ENCODE data around the gene CDH8. TPM values are rescaled to one million over a fixed set of nuclear protein-coding genes. Genes with fewer than 3 reads are reported as not detected.

Gene CDH8
- total RNA-seq, 2 donors from 2014 or later, result not detected

DNA sequence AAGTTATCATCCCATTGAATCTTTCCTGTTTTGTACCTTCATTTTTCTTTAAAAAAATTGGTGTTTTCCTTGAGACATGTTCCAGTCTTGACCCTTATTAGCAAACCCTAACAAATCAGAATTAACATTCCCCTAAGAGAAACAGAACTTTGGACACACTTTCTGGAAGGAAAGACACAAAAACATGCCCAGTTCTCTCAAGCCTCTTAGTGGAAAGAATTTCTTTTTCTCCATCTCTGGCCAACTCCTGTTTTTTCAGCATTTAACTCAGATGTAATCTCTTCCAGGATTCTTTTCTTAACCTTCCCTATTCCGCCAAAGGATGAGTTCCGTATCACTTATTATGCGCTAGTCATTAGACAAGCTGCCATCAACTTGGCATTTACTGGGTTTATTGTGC lies 23.9 kb upstream of the CDH8 start:
- intact Hi-C loops (cut with DNase I), result no loop called here
- ATAC-seq, result no peak
- 68 to 88% methylated on average over 3 of the region's 3 CpGs for WGBS, 2 donors
- TF ChIP-seq POLR2A (IDR thresholded peaks at IDR 0.05), result no peak
- no peak for TF ChIP-seq CTCF (IDR thresholded peaks at IDR 0.05)
- Histone ChIP-seq H3K36me3 (replicated peaks in 1 of 2; ENCODE audit: insufficient read depth in 1 of 2, low read depth in 2 of 2) (no peaks in the 10 kb centered on the region), H3K27ac (no peak overlapping the region), H3K4me3 (no peak overlapping the region), H3K9me3 (no peaks in the 10 kb centered on the region), H3K27me3 (no peaks in the 10 kb centered on the region), H3K4me1 (no peaks in the 10 kb centered on the region)
- DNase-seq, result no peak

GRCh38 chr16:62059527-62059926 lies 23.3 kb upstream of the CDH8 start:
- TF ChIP-seq POLR2A (IDR thresholded peaks at IDR 0.05) (no peak), CTCF (IDR thresholded peaks at IDR 0.05) (no peak)
- H3K4me1 ChIP-seq, result no peaks in the 10 kb centered on the region
- H3K27ac ChIP-seq, result no peak overlapping the region

GRCh38 chr16:62058412-62058811 lies 22.2 kb upstream of the CDH8 start:
- ATAC-seq (no peak), DNase-seq (no peak)
- no peaks in the 10 kb centered on the region for H3K27me3 ChIP-seq
- 41 to 59% methylated on average over 8 of the region's 8 CpGs for WGBS, 2 donors
- H3K36me3 ChIP-seq (replicated peaks in 1 of 2; ENCODE audit: insufficient read depth in 1 of 2, low read depth in 2 of 2), result no peaks in the 10 kb centered on the region
- H3K9me3 ChIP-seq, result no peaks in the 10 kb centered on the region
- H3K4me1 ChIP-seq, result no peaks in the 10 kb centered on the region
- TF ChIP-seq CTCF (IDR thresholded peaks at IDR 0.05) (no peak), POLR2A (IDR thresholded peaks at IDR 0.05) (no peak)
- no peak overlapping the region for H3K27ac ChIP-seq
- intact Hi-C loops (cut with DNase I), result no loop called here
- no peak overlapping the region for H3K4me3 ChIP-seq

More at GRCh38 chr16:62059527-62059926, 23.3 kb upstream of the CDH8 start:
- intact Hi-C loops (cut with DNase I), result no loop called here
- H3K36me3 ChIP-seq (replicated peaks in 1 of 2; ENCODE audit: insufficient read depth in 1 of 2, low read depth in 2 of 2), result no peaks in the 10 kb centered on the region
- no peak for ATAC-seq
- H3K4me3 ChIP-seq, result no peak overlapping the region
- DNase-seq, result no peak
- no peaks in the 10 kb centered on the region for H3K27me3 ChIP-seq
- H3K9me3 ChIP-seq, result no peaks in the 10 kb centered on the region

DNA sequence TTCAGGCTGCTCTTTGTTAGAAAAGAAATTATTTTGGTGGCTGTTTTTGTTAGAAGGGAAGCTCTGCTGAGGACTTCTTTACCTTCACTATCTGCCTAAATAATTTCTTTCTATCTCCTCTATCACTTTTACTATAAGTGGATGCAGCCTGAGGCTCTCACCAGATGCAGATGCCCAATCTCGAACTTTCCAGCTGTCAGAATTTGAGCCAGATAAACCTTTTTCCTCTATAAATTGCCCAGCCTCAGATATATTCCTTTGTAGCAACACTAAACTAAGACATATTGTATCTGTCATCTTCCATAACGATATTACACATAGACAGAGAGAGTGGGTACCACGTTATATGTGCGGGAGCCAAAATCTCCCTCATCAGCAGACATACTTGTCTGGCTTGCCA lies 15.7 kb upstream of the CDH8 start:
- Histone ChIP-seq H3K4me3 (no peak overlapping the region), H3K27ac (no peak overlapping the region), H3K9me3 (no peaks in the 10 kb centered on the region), H3K27me3 (no peaks in the 10 kb centered on the region), H3K36me3 (replicated peaks in 1 of 2; ENCODE audit: insufficient read depth in 1 of 2, low read depth in 2 of 2) (no peaks in the 10 kb centered on the region), H3K4me1 (no peaks in the 10 kb centered on the region)
- ATAC-seq, result no peak
- no peak for DNase-seq
- TF ChIP-seq POLR2A (IDR thresholded peaks at IDR 0.05) (no peak), CTCF (IDR thresholded peaks at IDR 0.05) (no peak)
- intact Hi-C loops (cut with DNase I), result no loop called here
- WGBS, 2 donors, result 64 to 67% methylated on average over 4 of the region's 4 CpGs

- no peak overlapping the region for H3K4me3 ChIP-seq
- intact Hi-C loops (cut with DNase I), result no loop called here
- no peaks in the 10 kb centered on the region for H3K36me3 ChIP-seq (replicated peaks in 1 of 2; ENCODE audit: insufficient read depth in 1 of 2, low read depth in 2 of 2)
- no peak for ATAC-seq
- H3K9me3 ChIP-seq, result no peaks in the 10 kb centered on the region
- H3K27me3 ChIP-seq, result no peaks in the 10 kb centered on the region
- DNase-seq, result no peak
- TF ChIP-seq POLR2A (IDR thresholded peaks at IDR 0.05) (no peak), CTCF (IDR thresholded peaks at IDR 0.05) (no peak)
- no peaks in the 10 kb centered on the region for H3K4me1 ChIP-seq
- WGBS, 2 donors, result 9 to 25% methylated on average over 3 of the region's 3 CpGs
- no peak overlapping the region for H3K27ac ChIP-seq
Measured at GRCh38 chr16:62050793-62051192, 14.6 kb upstream of the CDH8 start.

Measured in body of pancreas (tissue), 4 donors.